ENCODE measurements around the gene REXO1. TPM values are rescaled to one million over a fixed set of nuclear protein-coding genes. Genes with fewer than 3 reads are reported as not detected.

REXO1 gene
- total RNA-seq, 1 experiment from 2014 or later, result 56.8 TPM

DNA sequence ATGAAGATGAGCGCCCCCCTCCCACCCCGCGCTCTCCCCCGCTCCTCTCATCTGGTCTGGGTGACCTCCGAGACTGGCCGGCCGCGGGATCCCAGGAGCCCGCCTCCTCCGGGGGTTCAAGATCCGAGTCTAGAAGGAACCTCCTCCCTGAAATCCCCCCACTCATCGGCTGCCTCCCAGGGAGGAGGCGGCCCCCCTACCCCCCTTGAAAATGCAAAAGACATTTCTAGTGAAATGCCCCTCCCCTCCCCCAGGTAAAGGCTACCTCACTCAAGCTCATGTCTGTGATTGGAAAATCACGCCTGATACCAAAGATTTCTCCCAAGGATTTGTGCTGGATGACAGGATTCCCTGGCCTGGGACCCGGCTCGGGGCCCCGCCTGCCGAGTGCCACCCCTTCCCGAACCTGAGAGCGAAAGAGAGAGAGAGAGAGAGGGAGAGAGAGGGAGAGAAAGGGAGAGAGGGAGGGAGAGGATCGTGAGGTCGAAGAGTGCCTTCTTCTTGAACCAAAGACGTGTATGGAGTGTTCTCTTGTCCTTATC lies 71.6 kb downstream of the REXO1 start:
- no peak overlapping the region; a peak in 1 of 7 replicates for H3K27ac Mint-ChIP-seq
- TF ChIP-seq, protein P1, sequence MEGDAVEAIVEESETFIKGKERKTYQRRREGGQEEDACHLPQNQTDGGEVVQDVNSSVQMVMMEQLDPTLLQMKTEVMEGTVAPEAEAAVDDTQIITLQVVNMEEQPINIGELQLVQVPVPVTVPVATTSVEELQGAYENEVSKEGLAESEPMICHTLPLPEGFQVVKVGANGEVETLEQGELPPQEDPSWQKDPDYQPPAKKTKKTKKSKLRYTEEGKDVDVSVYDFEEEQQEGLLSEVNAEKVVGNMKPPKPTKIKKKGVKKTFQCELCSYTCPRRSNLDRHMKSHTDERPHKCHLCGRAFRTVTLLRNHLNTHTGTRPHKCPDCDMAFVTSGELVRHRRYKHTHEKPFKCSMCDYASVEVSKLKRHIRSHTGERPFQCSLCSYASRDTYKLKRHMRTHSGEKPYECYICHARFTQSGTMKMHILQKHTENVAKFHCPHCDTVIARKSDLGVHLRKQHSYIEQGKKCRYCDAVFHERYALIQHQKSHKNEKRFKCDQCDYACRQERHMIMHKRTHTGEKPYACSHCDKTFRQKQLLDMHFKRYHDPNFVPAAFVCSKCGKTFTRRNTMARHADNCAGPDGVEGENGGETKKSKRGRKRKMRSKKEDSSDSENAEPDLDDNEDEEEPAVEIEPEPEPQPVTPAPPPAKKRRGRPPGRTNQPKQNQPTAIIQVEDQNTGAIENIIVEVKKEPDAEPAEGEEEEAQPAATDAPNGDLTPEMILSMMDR (conservative IDR thresholded peaks at IDR 0.05), result no peak
- H3K36me3 Mint-ChIP-seq (ENCODE audit: insufficient read depth in 1 of 3, low read depth in 3 of 3), result peaks cover 0 to 4% (median 0%) of the 10 kb centered on the region in 3 experiments; a peak in 3 of 7 replicates

More for the DNA sequence above, 71.6 kb downstream of the REXO1 start:
- WGBS (ENCODE audit: extremely low coverage, insufficient read length, low lambda C conversion rate), result no CpG with 5 or more reads among the region's 23 CpGs
- Histone ChIP-seq H3K4me2 (ENCODE audit: insufficient read depth, insufficient read length, low read length) (peak overlapping the region; percentile 28), H3K14ac (ENCODE audit: insufficient read depth, low read length) (no peak overlapping the region), H2BK20ac (ENCODE audit: low read depth, low read length, poor library complexity, severe bottlenecking) (no peak overlapping the region), H2AK5ac (ENCODE audit: insufficient read length, low read length) (no peak overlapping the region), H2BK120ac (ENCODE audit: low read depth, low read length, poor library complexity, severe bottlenecking) (no peak overlapping the region), H3T11ph (ENCODE audit: low read length) (no peak overlapping the region), H2BK15ac (ENCODE audit: low read depth, low read length) (no peak overlapping the region), H3K56ac (ENCODE audit: insufficient read length, low read depth, low read length) (no peak overlapping the region), H3K9ac (ENCODE audit: extremely low read depth, insufficient read length, low read length) (no peak overlapping the region), H3K27ac (ENCODE audit: insufficient read length, low read depth, low read length) (no peak overlapping the region), H2BK5ac (ENCODE audit: insufficient read length, low read length) (no peak overlapping the region), H4K5ac (ENCODE audit: insufficient read length, low read depth, low read length) (no peak overlapping the region), H4K8ac (replicated peaks; ENCODE audit: insufficient read length, low read depth, low read length) (no peak overlapping the region), H3K4me1 (ENCODE audit: insufficient read depth, low read length) (no peaks in the 10 kb centered on the region), H3K18ac (ENCODE audit: insufficient read length, low read depth, low read length) (no peak overlapping the region), H3K4ac (ENCODE audit: low read depth, low read length) (no peak overlapping the region), H3K27me3 (ENCODE audit: insufficient read depth, low read length) (peaks cover 50% of the 10 kb centered on the region), H3K79me1 (ENCODE audit: insufficient read depth, low read depth, low read length, poor library complexity, severe bottlenecking) (no peaks in the 10 kb centered on the region), H3K9me3 (ENCODE audit: control insufficient read depth, low read depth, low read length) (no peaks in the 10 kb centered on the region), H4K20me1 (ENCODE audit: control insufficient read depth, insufficient read depth, insufficient read length) (no peaks in the 10 kb centered on the region), H3K23me2 (ENCODE audit: insufficient read length, low read depth, low read length, poor library complexity, severe bottlenecking) (no peaks in the 10 kb centered on the region), H4K91ac (ENCODE audit: insufficient read length, low read depth, low read length) (no peak overlapping the region), H2AFZ (ENCODE audit: low read length) (no peak overlapping the region), H3K23ac (ENCODE audit: insufficient read length, low read depth, low read length) (no peak overlapping the region), H2BK12ac (ENCODE audit: insufficient read length, low read depth, low read length) (no peak overlapping the region), H3K79me2 (ENCODE audit: insufficient read depth, low read length) (no peaks in the 10 kb centered on the region)
- H3K9me3 Mint-ChIP-seq, result peaks cover 17 to 32% of the 10 kb centered on the region in 2 experiments
- no peak for DNase-seq
- H3K4me3 Mint-ChIP-seq, result peak overlapping the region; percentile 30 to 73; a peak in 4 of 5 replicates
- H3K4me1 Mint-ChIP-seq, result peaks cover 13 to 22% of the 10 kb centered on the region in 2 experiments
- H3K27me3 Mint-ChIP-seq (ENCODE audit: low read depth), result peaks cover 97% of the 10 kb centered on the region
